ENCODE data around the gene MITF. TPM values are rescaled to one million over a fixed set of nuclear protein-coding genes. Genes with fewer than 3 reads are reported as not detected.

MITF gene
- total and polyA plus RNA-seq, 2 donors (not counting 1 experiment from before 2014, with no cell fraction given), result 0.10 TPM; not detected in 1

GRCh38 chr3:69741032-69741767, 1.9 kb downstream of the MITF start:
- DNase-seq, result no peak
- Histone ChIP-seq H3K27me3 (replicated peaks in 1 of 4; ENCODE audit: control extremely low read depth in 1 of 4, control insufficient read depth in 3 of 4, insufficient read depth in 4 of 4, low read length in 3 of 4) (peaks cover 0 to 29% (median 19%) of the 10 kb centered on the region in 4 experiments), H2AFZ (ENCODE audit: insufficient read depth, low read depth, low read length, poor library complexity, severe bottlenecking) (no peak overlapping the region), H3K9me3 (ENCODE audit: control extremely low read depth in 1 of 3, control insufficient read depth in 2 of 3, insufficient read depth in 1 of 3, low read length in 2 of 3) (peaks cover 0 to 3% (median 0%) of the 10 kb centered on the region in 3 donors), H3K27ac (ENCODE audit: low read length in 2 of 2) (no peak overlapping the region), H3K4me2 (replicated peaks; ENCODE audit: low read depth, low read length, poor library complexity, severe bottlenecking) (no peak overlapping the region), H4K20me1 (ENCODE audit: control insufficient read depth, insufficient read depth, low read length, poor library complexity, severe bottlenecking) (no peaks in the 10 kb centered on the region), H3K4me3 (ENCODE audit: control extremely low read depth in 1 of 5, extremely low read depth in 1 of 5, insufficient read depth in 1 of 5, low read depth in 2 of 5, low read length in 4 of 5) (no peak overlapping the region), H3K4me1 (ENCODE audit: control insufficient read depth in 2 of 2, insufficient read depth in 2 of 2, low read length in 2 of 2) (peaks cover 9 to 10% of the 10 kb centered on the region in 2 donors), H3K36me3 (replicated peaks in 1 of 2; ENCODE audit: control extremely low read depth in 1 of 2, control insufficient read depth in 1 of 2, extremely low read depth in 1 of 2, insufficient read depth in 2 of 2, low read length in 1 of 2) (no peaks in the 10 kb centered on the region), H3K9ac (ENCODE audit: low read length) (no peak overlapping the region), H3K79me2 (ENCODE audit: control insufficient read depth, insufficient read depth, low read length) (no peaks in the 10 kb centered on the region)
- ChIA-PET POLR2A (no interaction called here), CTCF (no interaction called here)
- no peak for ATAC-seq (ENCODE audit: low read depth)
- H3K9me3 Mint-ChIP-seq (ENCODE audit: insufficient read depth), result no peaks in the 10 kb centered on the region
- WGBS (ENCODE audit: insufficient coverage), result 97% methylated on average over 13 of the region's 13 CpGs
- no peak for TF ChIP-seq CTCF (IDR thresholded peaks at IDR 0.05)
- TF ChIP-seq EZH2 (IDR thresholded peaks at IDR 0.05; ENCODE audit: borderline replicate concordance, insufficient read depth, low read depth, low read length, poor library complexity, severe bottlenecking), result no peak
- H3K4me3 Mint-ChIP-seq, result no peak overlapping the region
- H3K27me3 Mint-ChIP-seq, result peaks cover 52% of the 10 kb centered on the region
- peaks cover 21% of the 10 kb centered on the region for H3K4me1 Mint-ChIP-seq
- intact Hi-C loops (cut with micrococcal nuclease), result no loop called here
- no peak overlapping the region for H3K27ac Mint-ChIP-seq

- H3K27ac Mint-ChIP-seq, result no peak overlapping the region
- no peak overlapping the region for H2AFZ ChIP-seq (ENCODE audit: insufficient read depth, low read depth, low read length, poor library complexity, severe bottlenecking)
- H4K20me1 ChIP-seq (ENCODE audit: control insufficient read depth, insufficient read depth, low read length, poor library complexity, severe bottlenecking), result no peaks in the 10 kb centered on the region
- no CpG with 5 or more reads among the region's 2 CpGs for WGBS (ENCODE audit: insufficient coverage)
- POLR2A ChIA-PET, result no interaction called here
- no peaks in the 10 kb centered on the region for H3K36me3 ChIP-seq (replicated peaks in 1 of 2; ENCODE audit: control extremely low read depth in 1 of 2, control insufficient read depth in 1 of 2, extremely low read depth in 1 of 2, insufficient read depth in 2 of 2, low read length in 1 of 2)
- DNase-seq, result no peak
- intact Hi-C loops (cut with micrococcal nuclease), result no loop called here
- CTCF ChIA-PET, result no interaction called here
- peaks cover 21% of the 10 kb centered on the region for H3K4me1 Mint-ChIP-seq
- H3K4me1 ChIP-seq (ENCODE audit: control insufficient read depth in 2 of 2, insufficient read depth in 2 of 2, low read length in 2 of 2), result peaks cover 9 to 10% of the 10 kb centered on the region in 2 donors
- no peak overlapping the region for H3K9ac ChIP-seq (ENCODE audit: low read length)
- H3K9me3 ChIP-seq (ENCODE audit: control extremely low read depth in 1 of 3, control insufficient read depth in 2 of 3, insufficient read depth in 1 of 3, low read length in 2 of 3), result peaks cover 0 to 3% (median 0%) of the 10 kb centered on the region in 3 donors
- H3K4me3 Mint-ChIP-seq, result no peak overlapping the region
- H3K27me3 ChIP-seq (replicated peaks in 1 of 4; ENCODE audit: control extremely low read depth in 1 of 4, control insufficient read depth in 3 of 4, insufficient read depth in 4 of 4, low read length in 3 of 4), result peaks cover 0 to 26% (median 12%) of the 10 kb centered on the region in 4 experiments
- H3K27me3 Mint-ChIP-seq, result peaks cover 45% of the 10 kb centered on the region
- H3K27ac ChIP-seq (ENCODE audit: low read length in 2 of 2), result no peak overlapping the region
- H3K9me3 Mint-ChIP-seq (ENCODE audit: insufficient read depth), result no peaks in the 10 kb centered on the region
- H3K79me2 ChIP-seq (ENCODE audit: control insufficient read depth, insufficient read depth, low read length), result no peaks in the 10 kb centered on the region
- H3K4me3 ChIP-seq (ENCODE audit: control extremely low read depth in 1 of 5, extremely low read depth in 1 of 5, insufficient read depth in 1 of 5, low read depth in 2 of 5, low read length in 4 of 5), result no peak overlapping the region
- ATAC-seq (ENCODE audit: low read depth), result no peak
- no peak overlapping the region for H3K4me2 ChIP-seq (replicated peaks; ENCODE audit: low read depth, low read length, poor library complexity, severe bottlenecking)
- TF ChIP-seq CTCF (IDR thresholded peaks at IDR 0.05) (no peak), EZH2 (IDR thresholded peaks at IDR 0.05; ENCODE audit: borderline replicate concordance, insufficient read depth, low read depth, low read length, poor library complexity, severe bottlenecking) (no peak)
Measured at GRCh38 chr3:69742391-69742790, 3.1 kb downstream of the MITF start.
